ENCODE results near the gene FADS6. TPM values are rescaled to one million over a fixed set of nuclear protein-coding genes. Genes with fewer than 3 reads are reported as not detected.
A peak's percentile ranks its signal among the peaks of the same experiment; 100 is the strongest.
"Not testable (repeated sequence)": the region's sequence is repeated elsewhere in the genome, so short reads cannot be mapped to it uniquely, and the experiment has no call there.

FADS6 gene
- polyA plus RNA-seq, 4 donors, result 2.5 to 27.3 (median 25.7) TPM

DNA sequence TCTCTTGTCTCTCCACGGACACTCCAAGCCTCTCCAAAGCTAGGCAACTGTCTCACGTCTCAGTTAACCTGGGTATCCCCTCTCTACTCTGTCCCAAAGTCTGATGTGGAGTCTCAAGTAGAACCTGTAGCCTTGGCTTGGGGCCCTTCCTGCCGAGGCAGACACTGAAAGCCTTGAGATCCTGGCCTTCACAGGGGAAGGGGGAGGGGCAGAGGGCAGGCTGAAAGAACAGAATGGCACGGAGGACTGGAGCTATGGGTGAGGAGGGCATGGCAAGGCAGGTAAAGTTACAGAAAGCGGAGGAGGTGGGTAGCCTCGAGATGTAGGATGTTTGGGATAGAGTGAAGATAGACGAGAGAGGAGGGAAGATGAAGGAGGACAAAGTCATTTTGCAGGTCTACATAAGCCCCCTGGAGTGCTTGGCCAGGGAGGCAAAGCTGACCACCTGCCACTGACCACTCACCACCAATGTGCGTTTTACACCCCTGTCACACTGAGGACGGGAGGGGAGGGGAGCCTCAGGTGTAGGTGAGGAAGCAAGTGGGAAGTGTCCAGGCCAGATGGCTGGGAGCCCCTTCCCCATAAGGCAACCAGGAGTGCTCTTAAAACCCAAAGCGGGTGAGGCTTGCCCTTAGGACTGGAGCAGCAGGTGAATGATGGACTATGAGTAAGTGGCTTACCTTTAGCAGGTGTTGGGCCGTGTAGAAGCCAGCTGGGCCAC lies 21.9 kb downstream of the FADS6 start:
- Histone ChIP-seq H3K4me1 (ENCODE audit: control insufficient read depth in 3 of 3, insufficient read depth in 2 of 3, low read depth in 1 of 3, low read length in 2 of 3) (peaks cover 0 to 15% (median 3%) of the 10 kb centered on the region in 3 donors), H3K36me3 (ENCODE audit: control insufficient read depth in 3 of 3, insufficient read depth in 2 of 3, low read depth in 1 of 3, low read length in 3 of 3) (no peaks in the 10 kb centered on the region), H3K9me3 (ENCODE audit: control insufficient read depth in 2 of 2, insufficient read depth in 1 of 2, low read depth in 1 of 2, low read length in 1 of 2) (no peaks in the 10 kb centered on the region), H3K27me3 (ENCODE audit: control insufficient read depth in 3 of 3, insufficient read depth in 3 of 3, low read length in 3 of 3) (no peaks in the 10 kb centered on the region), H3K27ac (ENCODE audit: low read depth in 1 of 3, low read length in 2 of 3) (no peak overlapping the region), H3K4me3 (ENCODE audit: low read depth in 1 of 3, low read length in 3 of 3) (no peak overlapping the region)
- WGBS, 3 donors, result 75 to 81% (median 80%) methylated on average over 11 of the region's 11 CpGs
- FAIRE-seq (no peak), DNase-seq (no peak)

DNA sequence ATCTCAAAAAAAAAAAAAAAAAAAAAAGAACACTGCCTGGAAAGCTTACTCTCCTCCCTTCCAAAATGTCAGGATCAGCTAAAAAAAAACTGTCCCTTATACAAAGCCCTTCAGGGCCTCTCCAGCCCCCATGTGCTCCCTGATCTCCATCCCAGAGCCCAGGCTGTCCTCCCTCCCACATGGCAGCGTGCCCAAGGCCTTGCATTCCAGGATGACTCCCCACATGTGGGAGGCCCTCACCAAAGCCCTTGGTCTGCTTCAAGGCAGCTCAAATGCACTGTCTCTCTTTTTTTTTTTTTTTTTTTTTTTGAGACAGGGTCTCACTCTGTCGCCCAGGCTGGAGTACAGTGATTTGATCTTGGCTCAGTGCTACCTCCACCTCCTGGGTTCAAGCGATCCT lies 22.9 kb downstream of the FADS6 start:
- DNase-seq (no peak), FAIRE-seq (no peak)
- H3K9me3 ChIP-seq (ENCODE audit: control insufficient read depth in 2 of 2, insufficient read depth in 1 of 2, low read depth in 1 of 2, low read length in 1 of 2), result no peaks in the 10 kb centered on the region
- no peaks in the 10 kb centered on the region for H3K27me3 ChIP-seq (ENCODE audit: control insufficient read depth in 3 of 3, insufficient read depth in 3 of 3, low read length in 3 of 3)
- no peak overlapping the region for H3K27ac ChIP-seq (ENCODE audit: low read depth in 1 of 3, low read length in 2 of 3)
- peaks cover 0 to 15% (median 3%) of the 10 kb centered on the region in 3 donors for H3K4me1 ChIP-seq (ENCODE audit: control insufficient read depth in 3 of 3, insufficient read depth in 2 of 3, low read depth in 1 of 3, low read length in 2 of 3)
- H3K4me3 ChIP-seq (ENCODE audit: low read depth in 1 of 3, low read length in 3 of 3), result no peak overlapping the region
- H3K36me3 ChIP-seq (ENCODE audit: control insufficient read depth in 3 of 3, insufficient read depth in 2 of 3, low read depth in 1 of 3, low read length in 3 of 3), result no peaks in the 10 kb centered on the region
- 90 to 98% (median 91%) methylated on average over 3 of the region's 3 CpGs for WGBS, 3 donors

DNA sequence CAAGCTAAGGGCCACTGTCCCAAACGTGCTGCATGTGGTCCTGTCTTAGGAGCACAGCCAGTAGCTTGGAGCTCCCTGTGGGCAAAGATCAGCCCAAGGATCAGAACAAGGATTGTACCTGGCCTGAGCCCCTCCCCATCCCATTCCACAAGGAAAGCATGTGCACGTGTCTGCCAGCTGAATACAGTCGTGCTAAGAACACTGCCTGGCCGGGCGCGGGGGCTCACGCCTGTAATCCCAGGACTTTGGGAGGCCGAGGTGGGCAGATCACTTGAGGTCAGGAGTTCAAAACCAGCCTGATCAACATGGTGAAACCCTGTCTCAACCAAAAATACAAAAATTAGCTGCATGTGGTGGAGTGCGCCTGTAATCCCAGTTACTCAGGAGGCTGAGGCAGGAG lies 23.4 kb downstream of the FADS6 start:
- 77 to 88% (median 86%) methylated on average over 9 of the region's 9 CpGs for WGBS, 3 donors
- H3K4me3 ChIP-seq (ENCODE audit: low read depth in 1 of 3, low read length in 3 of 3); H3K36me3 ChIP-seq (ENCODE audit: control insufficient read depth in 3 of 3, insufficient read depth in 2 of 3, low read depth in 1 of 3, low read length in 3 of 3); H3K9me3 ChIP-seq (ENCODE audit: control insufficient read depth in 2 of 2, insufficient read depth in 1 of 2, low read depth in 1 of 2, low read length in 1 of 2); FAIRE-seq; H3K27me3 ChIP-seq (ENCODE audit: control insufficient read depth in 3 of 3, insufficient read depth in 3 of 3, low read length in 3 of 3); DNase-seq; H3K27ac ChIP-seq (ENCODE audit: low read depth in 1 of 3, low read length in 2 of 3): not testable (repeated sequence)
- H3K4me1 ChIP-seq (ENCODE audit: control insufficient read depth in 3 of 3, insufficient read depth in 2 of 3, low read depth in 1 of 3, low read length in 2 of 3), result peaks cover 0 to 15% (median 3%) of the 10 kb centered on the region in 3 donors

DNA sequence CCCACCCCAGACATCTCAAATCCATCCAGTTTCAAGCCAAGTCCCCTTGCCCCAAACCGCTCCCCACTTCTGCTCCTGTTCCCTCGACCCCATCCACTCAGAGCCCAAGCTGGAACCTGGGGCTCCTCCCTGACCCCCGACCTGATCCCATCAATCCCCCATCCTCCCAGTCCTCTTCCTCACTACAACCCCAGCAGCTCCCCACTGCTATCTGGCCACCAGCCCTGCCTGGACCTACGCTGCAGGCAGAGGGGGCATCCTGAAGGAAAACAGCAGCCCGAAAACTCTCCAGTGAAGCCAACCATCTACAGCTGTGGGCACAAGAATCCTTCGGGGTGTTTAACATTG lies 24.6 kb downstream of the FADS6 start:
- Histone ChIP-seq H3K4me3 (ENCODE audit: low read depth in 1 of 3, low read length in 3 of 3) (no peak overlapping the region), H3K27ac (ENCODE audit: low read depth in 1 of 3, low read length in 2 of 3) (no peak overlapping the region), H3K36me3 (ENCODE audit: control insufficient read depth in 3 of 3, insufficient read depth in 2 of 3, low read depth in 1 of 3, low read length in 3 of 3) (peaks cover 0 to 5% (median 0%) of the 10 kb centered on the region in 3 donors), H3K27me3 (ENCODE audit: control insufficient read depth in 3 of 3, insufficient read depth in 3 of 3, low read length in 3 of 3) (no peaks in the 10 kb centered on the region), H3K9me3 (ENCODE audit: control insufficient read depth in 2 of 2, insufficient read depth in 1 of 2, low read depth in 1 of 2, low read length in 1 of 2) (no peaks in the 10 kb centered on the region), H3K4me1 (ENCODE audit: control insufficient read depth in 3 of 3, insufficient read depth in 2 of 3, low read depth in 1 of 3, low read length in 2 of 3) (peaks cover 0 to 11% (median 3%) of the 10 kb centered on the region in 3 donors)
- DNase-seq (no peak), FAIRE-seq (no peak)
- 87 to 92% (median 90%) methylated on average over 6 of the region's 6 CpGs for WGBS, 3 donors

DNA sequence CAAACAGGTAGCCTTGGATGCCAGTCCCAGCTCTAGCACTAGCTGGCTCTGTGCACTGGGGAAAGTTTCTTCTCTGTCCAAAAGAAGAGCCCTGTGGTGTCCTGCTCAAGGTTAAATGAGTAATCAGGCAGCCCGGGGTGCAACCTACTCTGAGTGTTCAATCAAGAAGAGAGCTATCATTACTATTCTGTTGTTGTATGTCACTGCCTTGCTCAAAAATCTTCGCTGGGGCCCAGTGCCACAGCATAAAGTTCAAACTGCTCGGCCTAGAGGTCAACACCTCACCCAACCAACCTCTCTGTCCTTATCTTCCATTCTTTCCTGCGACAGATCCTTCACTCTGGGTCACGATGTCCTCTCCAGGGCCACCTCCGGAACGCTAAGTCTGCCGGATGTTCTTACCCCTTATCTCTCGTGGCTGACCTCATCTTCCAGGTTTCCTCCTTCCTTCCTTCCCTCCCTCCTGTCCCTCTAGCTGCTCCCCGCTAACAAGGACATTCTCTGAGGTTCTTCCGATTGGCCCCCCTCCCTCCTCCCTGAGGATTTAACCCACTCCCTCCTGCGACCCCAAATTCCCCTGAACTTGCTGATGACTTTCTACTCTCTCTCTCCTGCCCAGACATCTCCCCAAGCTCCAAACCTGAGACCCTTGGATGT lies 25.1 kb downstream of the FADS6 start:
- DNase-seq (no peak), FAIRE-seq (no peak)
- 74 to 80% (median 78%) methylated on average over 12 of the region's 12 CpGs for WGBS, 3 donors
- H3K9me3 ChIP-seq (ENCODE audit: control insufficient read depth in 2 of 2, insufficient read depth in 1 of 2, low read depth in 1 of 2, low read length in 1 of 2), result no peaks in the 10 kb centered on the region
- H3K27me3 ChIP-seq (ENCODE audit: control insufficient read depth in 3 of 3, insufficient read depth in 3 of 3, low read length in 3 of 3), result no peaks in the 10 kb centered on the region
- no peak overlapping the region for H3K4me3 ChIP-seq (ENCODE audit: low read depth in 1 of 3, low read length in 3 of 3)
- H3K36me3 ChIP-seq (ENCODE audit: control insufficient read depth in 3 of 3, insufficient read depth in 2 of 3, low read depth in 1 of 3, low read length in 3 of 3), result peaks cover 0 to 7% (median 0%) of the 10 kb centered on the region in 3 donors
- peaks cover 0 to 9% (median 3%) of the 10 kb centered on the region in 3 donors for H3K4me1 ChIP-seq (ENCODE audit: control insufficient read depth in 3 of 3, insufficient read depth in 2 of 3, low read depth in 1 of 3, low read length in 2 of 3)
- H3K27ac ChIP-seq (ENCODE audit: low read depth in 1 of 3, low read length in 2 of 3), result no peak overlapping the region

DNA sequence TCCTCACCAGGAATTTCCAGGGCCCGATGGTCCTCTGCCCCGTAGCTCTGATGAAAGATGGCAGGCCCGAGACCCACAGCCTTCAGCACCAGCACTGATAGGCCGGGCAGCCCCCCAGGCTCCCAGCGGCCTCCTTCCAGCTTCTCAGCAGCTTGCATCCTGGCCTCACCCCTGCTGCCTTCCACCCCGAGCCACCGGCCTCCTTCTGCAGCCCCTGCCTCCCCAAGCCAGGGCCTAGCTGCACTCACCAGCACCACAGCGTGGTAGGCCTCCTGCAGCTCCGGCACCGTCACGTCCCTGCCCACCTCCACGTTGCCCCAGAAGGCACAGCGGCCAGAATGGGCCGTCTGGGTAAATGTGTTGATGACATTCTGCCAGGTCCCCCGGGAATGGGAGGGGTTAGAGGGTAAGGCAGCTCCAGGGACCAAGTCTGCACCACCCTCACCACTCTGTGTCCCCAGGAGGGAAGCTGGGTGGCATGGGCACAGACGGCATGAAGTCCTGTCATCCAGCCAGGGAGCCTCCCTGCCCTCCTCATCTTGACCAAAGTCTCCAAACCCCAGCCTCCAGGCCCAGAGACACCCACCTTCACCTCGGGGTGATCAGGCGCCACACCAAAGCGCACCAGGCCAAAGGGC lies 27.1 kb downstream of the FADS6 start:
- no peaks in the 10 kb centered on the region for H3K9me3 ChIP-seq (ENCODE audit: control insufficient read depth in 2 of 2, insufficient read depth in 1 of 2, low read depth in 1 of 2, low read length in 1 of 2)
- no peak for FAIRE-seq
- 76 to 77% (median 76%) methylated on average over 19 of the region's 19 CpGs for WGBS, 3 donors

DNA sequence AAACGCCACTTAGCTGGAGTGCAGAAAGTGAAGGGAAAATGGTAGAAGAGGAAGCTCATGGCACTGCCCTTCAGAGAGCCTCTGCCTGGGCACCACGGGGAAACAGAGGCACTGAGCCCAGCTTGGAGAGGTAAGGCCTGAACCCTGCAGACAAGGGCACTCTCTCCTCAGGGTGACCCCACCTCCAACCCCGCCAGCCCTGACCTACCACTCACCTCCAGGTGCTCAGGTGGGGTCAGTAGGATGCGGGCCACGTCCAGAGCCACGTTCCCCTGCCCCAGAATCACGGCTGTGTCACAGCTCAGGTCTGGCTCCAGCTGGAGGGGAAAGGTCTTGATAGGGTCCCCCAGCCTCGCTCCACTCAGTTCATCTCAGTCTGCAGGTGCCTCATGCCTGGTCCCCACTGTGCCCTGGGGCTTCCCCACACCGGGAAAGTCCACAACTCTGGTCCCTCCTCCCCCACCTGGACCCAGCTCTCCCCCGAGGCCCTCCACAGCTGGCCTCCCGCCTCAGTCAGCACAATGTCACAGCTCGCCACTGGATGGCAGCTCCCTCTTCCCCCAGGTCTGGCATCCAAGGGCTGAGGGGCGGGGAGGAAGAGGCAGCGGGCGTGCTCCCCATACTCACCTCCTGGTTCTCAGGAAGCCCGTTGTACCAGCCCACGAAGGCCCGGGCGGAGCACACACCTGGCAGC lies 27.8 kb downstream of the FADS6 start:
- H3K4me1 ChIP-seq (ENCODE audit: control insufficient read depth in 3 of 3, insufficient read depth in 2 of 3, low read depth in 1 of 3, low read length in 2 of 3), result peaks cover 0 to 17% (median 2%) of the 10 kb centered on the region in 3 donors
- no peak overlapping the region for H3K4me3 ChIP-seq (ENCODE audit: low read depth in 1 of 3, low read length in 3 of 3)
- peaks cover 0 to 14% (median 8%) of the 10 kb centered on the region in 3 donors for H3K27me3 ChIP-seq (ENCODE audit: control insufficient read depth in 3 of 3, insufficient read depth in 3 of 3, low read length in 3 of 3)
- H3K9me3 ChIP-seq (ENCODE audit: control insufficient read depth in 2 of 2, insufficient read depth in 1 of 2, low read depth in 1 of 2, low read length in 1 of 2), result no peaks in the 10 kb centered on the region
- H3K36me3 ChIP-seq (ENCODE audit: control insufficient read depth in 3 of 3, insufficient read depth in 2 of 3, low read depth in 1 of 3, low read length in 3 of 3), result peaks cover 0 to 7% (median 0%) of the 10 kb centered on the region in 3 donors
- no peak overlapping the region for H3K27ac ChIP-seq (ENCODE audit: low read depth in 1 of 3, low read length in 2 of 3)
- WGBS, 3 donors, result 69 to 82% (median 74%) methylated on average over 18 to 19 of the region's 19 CpGs
- FAIRE-seq, result no peak
- DNase-seq, result no peak

More for the DNA sequence above, 27.1 kb downstream of the FADS6 start:
- Histone ChIP-seq H3K36me3 (ENCODE audit: control insufficient read depth in 3 of 3, insufficient read depth in 2 of 3, low read depth in 1 of 3, low read length in 3 of 3) (peaks cover 0 to 7% (median 0%) of the 10 kb centered on the region in 3 donors), H3K27me3 (ENCODE audit: control insufficient read depth in 3 of 3, insufficient read depth in 3 of 3, low read length in 3 of 3) (peaks cover 0 to 7% (median 2%) of the 10 kb centered on the region in 3 donors), H3K4me3 (ENCODE audit: low read depth in 1 of 3, low read length in 3 of 3) (no peak overlapping the region), H3K27ac (ENCODE audit: low read depth in 1 of 3, low read length in 2 of 3) (no peak overlapping the region), H3K4me1 (ENCODE audit: control insufficient read depth in 3 of 3, insufficient read depth in 2 of 3, low read depth in 1 of 3, low read length in 2 of 3) (peaks cover 0 to 12% (median 0%) of the 10 kb centered on the region in 3 donors)
- DNase-seq, result no peak

DNA sequence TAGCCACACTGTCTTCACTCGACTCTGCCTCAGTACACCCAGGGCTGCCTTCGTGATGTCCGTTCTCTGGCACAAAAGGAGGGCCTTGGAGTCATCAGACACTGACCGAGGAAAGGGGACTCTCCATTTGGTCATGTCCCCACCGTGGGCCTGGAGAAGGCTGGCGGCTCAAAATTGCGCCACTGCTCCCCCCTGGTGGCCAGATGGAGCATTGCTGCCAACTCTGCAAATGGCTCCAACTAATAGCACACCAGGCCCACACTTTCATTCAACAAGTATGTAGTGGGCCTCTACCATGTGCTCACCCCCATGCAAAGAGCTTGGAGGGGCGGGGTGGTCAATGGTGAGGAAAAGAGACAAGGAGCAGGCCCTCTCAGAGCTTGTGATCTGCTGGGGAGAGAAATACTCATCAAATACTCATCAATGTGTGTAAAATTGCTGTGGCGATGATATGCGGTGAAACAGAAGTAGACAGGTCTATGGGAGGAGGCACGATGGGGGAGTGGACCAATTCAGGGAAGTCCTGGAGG lies 28.5 kb downstream of the FADS6 start:
- Histone ChIP-seq H3K4me1 (ENCODE audit: control insufficient read depth in 3 of 3, insufficient read depth in 2 of 3, low read depth in 1 of 3, low read length in 2 of 3) (peaks cover 0 to 20% (median 3%) of the 10 kb centered on the region in 3 donors), H3K27ac (ENCODE audit: low read depth in 1 of 3, low read length in 2 of 3) (no peak overlapping the region), H3K27me3 (ENCODE audit: control insufficient read depth in 3 of 3, insufficient read depth in 3 of 3, low read length in 3 of 3) (peaks cover 0 to 21% (median 16%) of the 10 kb centered on the region in 3 donors), H3K36me3 (ENCODE audit: control insufficient read depth in 3 of 3, insufficient read depth in 2 of 3, low read depth in 1 of 3, low read length in 3 of 3) (peaks cover 0 to 7% (median 0%) of the 10 kb centered on the region in 3 donors), H3K9me3 (ENCODE audit: control insufficient read depth in 2 of 2, insufficient read depth in 1 of 2, low read depth in 1 of 2, low read length in 1 of 2) (no peaks in the 10 kb centered on the region), H3K4me3 (ENCODE audit: low read depth in 1 of 3, low read length in 3 of 3) (no peak overlapping the region)
- FAIRE-seq, result no peak
- 23 to 27% (median 26%) methylated on average over 11 of the region's 11 CpGs for WGBS, 3 donors
- peak; percentile 64 to 76 for DNase-seq
